SKM-1 treated with dmso at 0.1 percent for 144 hours (cell line): Measurements from ENCODE around the gene SNRK.
A peak's percentile ranks its signal among the peaks of the same experiment; 100 is the strongest.

Experiments
- DNase-seq: peaks from one replicate; lab custom pipeline; 2025; ENCODE audit not compliant: unreplicated experiment; lab: John Stamatoyannopoulos, UW

The SNRK gene

DNA sequence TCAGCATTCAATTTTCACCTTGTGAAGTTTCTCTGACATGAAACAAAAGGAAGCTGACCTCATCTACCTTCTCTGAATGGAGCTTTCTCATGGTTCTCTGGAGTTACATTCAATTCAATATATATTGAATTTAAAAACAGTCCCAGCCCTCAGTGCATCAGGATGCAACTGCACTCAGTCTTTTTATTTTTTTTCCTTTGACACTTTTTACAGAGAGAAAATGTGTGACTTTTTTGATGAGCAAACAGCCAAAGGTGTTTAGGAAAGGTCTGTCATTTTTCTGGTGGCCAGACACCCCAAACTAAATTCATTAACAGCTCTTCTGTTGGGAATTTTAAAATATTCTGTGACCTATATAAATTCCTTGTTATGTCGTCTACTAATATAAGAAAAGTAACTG, 19.3 kb upstream of the SNRK start:
- no peak for DNase-seq

DNA sequence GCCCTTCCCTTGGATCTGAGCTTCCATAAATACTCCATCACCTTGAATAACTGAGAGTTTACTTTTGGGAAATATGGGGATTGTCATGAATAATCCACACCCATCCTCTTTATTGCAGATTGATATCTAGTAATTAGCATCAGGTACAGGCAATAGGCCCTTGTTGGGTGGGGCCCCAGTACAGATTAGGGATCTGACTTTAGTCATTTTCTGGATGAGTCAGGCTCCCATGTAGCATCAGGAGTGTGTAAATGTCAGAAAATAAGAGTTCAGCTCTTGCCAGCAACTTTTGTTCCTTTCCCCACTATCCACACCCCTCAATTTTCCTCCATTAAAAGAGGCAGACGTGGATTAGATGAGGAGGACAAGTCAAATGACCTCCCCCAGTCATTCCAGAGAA, 17.7 kb upstream of the SNRK start:
- DNase-seq: no peak

DNA sequence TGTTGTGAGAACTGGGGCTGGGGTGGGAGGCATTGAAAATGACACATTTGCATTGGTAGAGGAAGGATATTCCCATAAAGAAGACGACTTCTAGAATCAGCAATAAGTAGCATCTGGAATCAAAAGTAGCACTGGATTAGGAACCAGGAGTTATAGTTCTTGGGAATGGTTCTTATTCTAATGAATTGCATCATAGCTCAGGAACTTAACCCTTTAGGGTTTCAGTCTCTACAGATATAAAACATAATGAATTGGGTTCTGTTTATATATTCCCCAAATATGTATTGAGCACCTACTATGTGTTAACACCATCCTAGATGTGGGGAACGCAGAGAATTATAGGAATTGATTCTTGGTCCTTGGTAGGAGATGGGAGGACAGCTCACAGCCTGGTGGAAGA, 16.3 kb upstream of the SNRK start:
- no peak for DNase-seq

DNA sequence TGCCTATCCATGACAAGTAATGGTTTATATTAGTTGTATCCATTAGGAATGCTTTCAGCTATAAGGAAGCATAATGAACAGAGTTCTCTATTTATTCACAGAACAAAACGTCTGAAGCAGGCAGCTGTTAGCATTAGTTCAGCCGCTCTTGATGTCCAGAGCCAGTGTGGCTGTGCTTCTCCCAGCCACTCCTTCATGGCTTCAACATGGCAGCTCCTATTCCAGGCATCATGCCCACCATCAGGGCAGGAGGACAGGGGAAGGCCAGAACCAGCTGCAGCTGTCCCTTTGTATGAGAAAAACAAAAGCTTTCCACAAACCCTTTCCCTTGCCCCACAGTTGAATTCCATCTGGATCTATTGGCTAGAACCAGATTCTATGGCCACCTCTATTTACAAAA, 12.9 kb upstream of the SNRK start:
- no peak for DNase-seq

DNA sequence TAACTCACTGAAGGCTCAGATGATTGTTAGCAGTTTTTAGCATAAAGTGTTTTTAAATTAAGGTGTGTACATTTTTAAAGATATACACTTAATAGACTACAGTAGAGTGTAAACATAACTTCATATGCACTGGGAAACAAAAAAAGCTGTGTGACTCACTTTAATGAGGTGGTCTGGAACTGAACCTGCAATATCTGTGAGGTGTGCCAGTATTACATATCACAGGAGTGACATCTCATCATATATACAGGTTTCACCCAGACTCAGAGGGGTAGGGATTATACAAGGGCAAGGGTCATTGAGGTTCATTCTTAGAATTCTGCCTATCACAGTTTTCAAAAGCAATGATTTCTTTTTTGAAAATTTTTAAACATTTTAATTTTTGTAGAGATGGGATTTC, 7.3 kb upstream of the SNRK start:
- DNase-seq: no peak

DNA sequence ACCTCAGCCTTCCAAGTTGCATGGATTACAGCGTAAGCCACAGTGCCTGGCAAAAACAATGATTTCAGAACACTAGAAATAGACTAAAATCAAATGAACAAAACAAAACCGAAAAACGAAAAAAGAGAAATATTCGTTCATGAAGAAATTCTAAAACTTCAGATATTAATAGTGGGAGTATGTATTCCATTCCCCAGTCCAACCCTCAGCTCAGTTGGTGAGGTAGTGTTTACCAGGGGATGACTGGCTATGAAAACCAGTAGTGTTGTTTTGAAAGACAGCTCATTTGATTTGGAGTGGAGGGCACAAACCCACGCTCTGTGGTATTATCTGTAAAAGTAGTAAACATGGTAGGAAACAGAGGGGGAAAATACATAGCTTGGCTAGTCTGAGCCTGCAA, 6.8 kb upstream of the SNRK start:
- no peak for DNase-seq

DNA sequence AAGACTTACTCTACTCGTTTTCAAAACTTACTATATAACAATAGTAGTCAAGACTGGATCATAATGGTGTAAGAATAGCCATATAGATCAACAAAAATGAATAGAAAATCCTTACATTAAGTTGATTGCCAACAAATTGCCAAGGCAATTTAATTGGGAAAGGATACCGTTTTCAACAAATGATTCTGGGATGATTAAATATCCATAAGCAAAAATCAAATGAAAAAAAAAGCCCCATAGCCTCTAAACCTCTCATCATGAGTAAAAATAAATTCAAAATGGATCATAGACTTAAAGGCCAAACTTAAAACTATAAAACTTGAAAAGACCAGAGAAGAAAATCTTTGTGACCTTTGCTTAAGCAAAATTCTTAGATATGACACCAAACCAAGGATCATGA, 5.3 kb upstream of the SNRK start:
- no peak for DNase-seq

DNA sequence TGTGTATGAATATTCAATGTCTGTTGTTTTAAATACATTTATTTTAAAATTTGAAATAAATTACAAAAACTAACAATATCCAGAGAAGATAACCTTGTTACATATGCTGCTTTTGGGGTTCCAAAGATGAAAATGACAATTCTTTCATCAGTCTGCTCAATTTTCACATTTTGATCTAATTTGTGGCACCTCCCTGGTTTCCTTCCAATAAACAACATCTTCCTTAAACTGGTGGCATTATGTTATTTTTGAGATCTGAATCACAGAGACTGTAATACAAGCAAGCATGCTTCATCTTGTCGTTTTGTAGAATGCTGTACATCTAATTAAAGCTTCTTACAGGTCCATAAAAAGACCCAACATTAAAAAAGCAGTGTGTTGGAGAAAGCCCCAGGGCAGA, 2.2 kb upstream of the SNRK start:
- DNase-seq: no peak

DNA sequence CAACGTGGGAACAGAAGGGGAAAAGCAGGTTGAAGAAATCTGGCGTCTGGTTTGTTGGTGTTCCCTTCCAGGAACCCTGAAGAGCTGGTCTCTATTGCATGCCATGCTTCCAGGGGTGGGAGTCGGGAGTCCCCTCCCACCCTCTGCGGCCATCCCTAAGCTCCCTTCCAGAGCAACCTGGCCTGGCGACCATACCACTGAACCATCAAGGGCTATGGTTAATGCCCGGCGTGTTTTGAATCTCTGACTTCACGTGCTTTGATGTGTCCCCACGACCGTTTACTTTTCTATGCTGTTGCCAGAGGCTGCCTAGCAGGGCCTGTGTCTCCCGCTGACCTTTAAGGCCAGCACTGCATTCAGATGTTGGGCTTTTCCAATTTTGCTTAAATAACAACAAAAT, 696 bp upstream of the SNRK start:
- no peak for DNase-seq

DNA sequence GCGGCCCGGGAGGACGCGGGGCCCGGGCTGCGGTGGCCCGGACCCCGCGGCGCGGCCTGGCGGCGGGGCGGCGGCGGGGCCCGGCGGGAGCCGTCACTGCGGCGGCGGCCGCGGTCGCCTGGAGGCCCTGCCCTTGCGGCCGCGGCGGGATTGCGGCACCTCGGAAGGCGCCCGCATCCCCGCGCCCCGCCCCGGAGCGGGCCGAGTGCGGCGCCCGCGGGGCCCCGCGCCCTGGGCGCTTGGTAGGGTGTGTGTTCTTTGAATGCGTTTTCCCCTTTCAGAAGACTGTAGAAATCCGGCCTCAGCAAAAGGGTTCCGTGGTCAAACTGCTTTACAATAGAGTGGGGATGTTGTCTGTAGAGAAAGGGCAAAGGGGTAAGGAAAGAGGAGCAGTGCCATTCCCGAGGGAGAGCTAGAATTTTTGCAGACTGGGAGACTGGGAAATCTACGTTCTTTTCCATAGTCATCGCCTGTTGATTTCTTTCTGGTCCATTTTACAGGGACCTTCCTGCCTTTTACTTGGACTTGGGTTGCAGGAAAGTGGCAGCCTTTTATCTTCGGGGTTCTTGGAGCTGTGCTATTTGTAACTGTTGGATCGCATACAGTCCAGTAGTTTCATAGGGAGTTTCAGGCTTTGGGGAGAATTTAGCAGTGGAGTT, 630 bp downstream of the SNRK start:
- DNase-seq: peak; percentile 15

DNA sequence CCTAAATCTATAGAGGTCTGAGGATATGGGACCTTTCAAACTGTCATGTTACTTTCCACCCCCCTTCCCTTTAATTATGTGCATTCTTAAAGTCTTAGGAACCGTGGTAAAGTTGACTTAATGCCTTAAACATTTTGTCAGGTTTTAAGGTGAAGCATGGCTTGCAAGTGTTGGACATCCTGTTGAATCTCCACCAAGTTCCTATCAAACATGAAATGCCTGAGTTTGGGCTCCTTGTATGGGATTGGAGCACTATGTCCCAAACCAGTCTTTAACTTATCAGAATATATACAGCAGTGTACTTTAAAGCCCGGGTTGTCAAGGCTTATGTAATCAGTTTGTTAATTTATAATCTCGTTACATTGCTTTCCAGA, 1.1 kb downstream of the SNRK start:
- DNase-seq: no peak

DNA sequence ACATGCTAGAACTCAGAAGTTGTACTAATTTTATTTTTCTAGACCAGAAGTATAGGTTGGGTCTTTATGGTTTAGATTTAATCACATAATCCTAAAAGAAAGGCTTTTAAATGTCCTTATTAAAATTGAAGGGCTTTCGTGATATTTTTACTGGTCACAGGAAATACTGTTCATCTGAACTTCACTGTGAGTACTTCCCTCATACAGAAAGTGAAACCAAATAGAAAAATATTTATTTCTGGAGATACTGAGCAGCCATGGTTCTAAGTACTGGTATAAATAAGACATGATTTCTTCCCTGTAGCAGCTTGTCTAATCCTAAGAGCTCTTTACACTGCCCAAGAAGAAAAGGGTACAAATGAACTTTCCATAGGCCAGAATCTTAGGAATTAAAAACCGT, 2.0 kb downstream of the SNRK start:
- DNase-seq: peak; percentile 12

DNA sequence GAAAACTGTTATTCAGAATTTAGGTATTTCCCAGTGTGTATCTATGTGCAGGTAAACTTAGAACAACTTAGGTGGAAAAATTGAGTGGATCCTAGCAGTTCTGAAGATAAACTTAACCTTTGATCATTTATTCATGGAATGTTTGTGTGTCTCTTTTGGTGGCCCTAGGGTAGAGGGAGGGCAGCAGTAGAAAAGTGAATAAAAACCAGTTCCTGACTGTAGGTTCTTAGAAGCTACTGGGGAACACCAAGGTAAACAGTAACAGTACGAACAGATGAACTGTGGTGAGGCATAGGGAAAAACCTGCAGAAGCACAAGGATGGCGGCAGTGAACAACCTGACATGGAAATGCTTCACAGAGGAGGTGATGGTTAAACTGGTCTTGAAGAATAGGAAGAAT, 2.5 kb downstream of the SNRK start:
- no peak for DNase-seq

DNA sequence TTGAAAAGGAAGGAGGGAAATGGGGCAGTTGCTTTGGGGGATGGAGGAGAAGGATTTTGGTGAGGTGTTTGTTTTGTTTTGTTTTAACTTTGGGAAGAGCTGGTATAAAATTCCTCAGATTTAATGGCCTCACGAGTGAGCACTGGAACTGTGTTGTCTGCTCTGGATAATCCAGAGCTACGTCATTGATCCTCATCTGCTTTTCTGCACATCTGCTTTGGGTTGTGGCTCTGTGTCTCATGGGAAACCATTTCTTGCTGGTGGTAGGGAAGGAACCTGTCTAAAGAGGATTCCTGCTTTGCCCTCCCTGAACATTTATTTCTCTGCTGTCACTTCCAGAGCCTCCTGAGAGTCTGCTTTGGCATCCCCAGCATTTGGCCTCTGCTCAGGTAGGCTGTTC, 3.1 kb downstream of the SNRK start:
- DNase-seq: no peak

DNA sequence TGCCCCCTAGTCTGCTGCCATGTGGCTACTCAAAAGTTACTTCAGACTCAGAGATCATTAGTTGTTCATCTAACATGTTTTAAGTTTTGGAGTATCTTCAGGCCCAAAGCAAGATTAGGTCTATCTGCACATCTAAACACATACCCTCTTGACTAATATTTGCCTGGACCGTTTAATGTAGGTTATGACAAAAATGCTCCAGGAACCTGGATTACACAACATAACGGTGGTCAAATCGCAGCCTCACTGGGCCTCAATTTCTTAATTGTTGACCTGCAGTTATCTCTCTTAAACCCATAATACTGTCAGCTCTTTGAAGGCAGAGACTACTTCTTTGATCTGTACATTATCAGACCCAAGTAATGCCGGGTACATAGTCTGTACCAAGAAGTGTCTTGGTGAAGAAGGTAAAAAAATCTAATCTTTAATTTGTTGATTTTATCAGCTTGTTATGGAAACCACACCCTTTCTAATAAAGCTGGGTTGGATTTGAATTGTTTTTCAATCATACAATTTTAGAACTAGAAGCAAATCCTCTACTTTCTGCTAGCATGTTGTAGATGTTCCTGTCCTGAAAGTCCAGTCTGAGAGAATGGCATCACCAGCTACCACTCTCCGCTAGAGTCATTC, 3.6 kb downstream of the SNRK start:
- DNase-seq: no peak

DNA sequence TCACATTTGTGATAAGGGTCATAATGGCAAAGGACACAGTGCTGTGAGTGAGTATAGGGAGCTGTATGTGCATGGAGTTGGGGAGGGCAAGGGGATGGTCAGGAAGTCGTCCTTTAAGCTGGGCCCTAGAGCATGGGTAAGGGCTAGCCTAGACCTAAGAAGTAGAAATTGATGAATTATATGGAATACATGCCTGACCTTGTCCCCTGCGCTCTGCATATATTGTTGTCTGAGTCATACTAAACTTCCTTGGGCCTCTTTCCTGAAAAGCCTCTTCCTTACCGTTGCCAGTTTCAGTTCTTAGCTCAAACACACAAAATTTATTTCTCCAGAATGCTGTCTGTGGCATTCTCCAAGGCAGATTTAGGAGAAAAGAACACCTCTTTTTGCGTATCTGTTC, 4.6 kb downstream of the SNRK start:
- DNase-seq: peak; percentile 5

DNA sequence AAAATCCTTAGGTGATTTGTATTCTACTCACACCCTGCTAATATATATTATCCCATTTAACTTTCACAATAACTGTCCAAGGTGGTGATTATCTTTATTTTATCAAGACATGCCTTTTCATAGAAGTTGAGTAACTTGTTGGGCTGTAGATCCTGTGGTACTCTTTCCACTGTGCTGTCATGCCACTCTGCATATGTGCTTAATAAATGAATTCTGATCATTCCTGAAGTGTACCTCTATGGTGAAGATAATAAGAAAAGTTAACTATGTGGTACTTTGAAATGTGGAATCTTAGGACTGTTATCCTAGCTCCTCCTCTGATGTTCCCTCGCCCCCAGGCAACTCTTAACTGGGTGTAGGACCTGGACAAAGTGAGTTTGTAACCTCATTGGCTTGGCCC, 5.2 kb downstream of the SNRK start:
- no peak for DNase-seq

DNA sequence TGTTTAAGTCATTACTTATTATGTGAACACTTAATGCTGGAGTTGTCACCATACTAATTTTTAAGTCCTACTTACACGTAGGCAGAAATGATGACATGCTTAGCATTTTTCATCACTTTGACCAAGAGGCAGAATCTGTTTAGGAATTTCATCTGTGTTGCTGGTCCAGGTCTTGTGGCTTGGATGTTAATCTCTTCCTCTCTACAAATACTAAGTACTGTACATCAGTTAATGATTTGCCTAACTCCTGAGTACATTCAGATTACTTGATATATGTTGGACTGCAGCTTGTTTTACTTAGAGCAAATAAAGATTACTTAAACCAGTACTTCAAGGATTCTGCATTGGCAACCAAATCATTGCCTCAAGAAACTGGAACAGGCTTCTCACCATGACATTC, 8.6 kb downstream of the SNRK start:
- DNase-seq: no peak

DNA sequence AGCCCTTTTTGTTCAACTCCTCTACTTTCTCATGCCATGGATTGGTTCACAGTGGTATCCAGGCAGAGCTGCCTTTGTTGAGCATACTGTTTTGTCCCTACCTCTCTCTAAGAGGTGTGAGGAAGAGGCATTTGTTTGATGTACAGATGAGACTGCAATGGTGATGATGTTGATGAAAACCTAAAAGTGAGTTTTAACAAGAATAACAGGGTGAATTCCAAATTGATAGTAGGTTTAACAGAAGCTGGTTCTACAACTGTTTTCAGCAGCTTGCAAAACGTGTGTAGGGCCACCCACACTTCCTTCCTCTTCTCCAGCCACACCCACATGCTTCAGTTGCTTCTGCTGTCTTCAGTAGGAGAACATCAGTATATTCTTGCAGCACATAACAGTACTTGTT, 10.2 kb downstream of the SNRK start:
- DNase-seq: peak; percentile 80

DNA sequence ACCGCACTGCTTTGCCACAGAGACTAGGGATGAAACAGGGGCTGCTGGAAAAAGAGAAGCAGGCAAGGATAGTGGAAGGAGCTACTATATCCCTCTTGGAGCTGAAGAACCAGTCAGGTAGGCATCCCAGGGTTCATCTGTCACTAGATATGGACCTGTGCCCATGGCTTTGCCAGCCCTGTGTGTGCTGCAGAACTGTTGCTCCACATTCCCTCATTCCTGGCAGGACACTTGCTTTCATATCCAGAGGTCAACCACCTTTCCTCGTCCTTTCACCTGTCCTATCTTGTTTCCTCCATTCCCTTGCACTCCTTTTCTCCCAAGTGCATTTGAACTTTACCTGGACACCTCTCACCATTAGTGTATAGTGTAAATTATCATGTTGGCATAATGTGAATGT, 12.0 kb downstream of the SNRK start:
- DNase-seq: no peak

DNA sequence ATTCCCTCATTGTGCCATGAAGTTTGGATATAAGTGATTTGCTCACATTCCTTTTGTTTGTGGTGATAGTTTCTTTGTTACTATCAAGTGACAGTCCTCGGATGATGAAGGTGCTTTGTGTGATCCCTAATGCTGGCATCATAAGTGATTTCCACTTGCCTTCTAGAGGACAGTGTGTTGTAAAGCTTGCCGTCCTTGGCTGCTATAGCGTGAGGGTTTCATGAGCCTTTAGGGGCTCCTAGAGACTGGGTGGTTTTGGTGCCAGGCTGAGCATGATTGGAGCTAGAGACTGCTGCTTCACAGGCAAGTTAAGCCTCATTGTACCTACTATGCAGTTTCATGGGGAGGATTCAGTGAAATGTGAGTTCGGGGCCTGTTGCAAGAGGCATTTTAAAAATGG, 12.4 kb downstream of the SNRK start:
- no peak for DNase-seq

DNA sequence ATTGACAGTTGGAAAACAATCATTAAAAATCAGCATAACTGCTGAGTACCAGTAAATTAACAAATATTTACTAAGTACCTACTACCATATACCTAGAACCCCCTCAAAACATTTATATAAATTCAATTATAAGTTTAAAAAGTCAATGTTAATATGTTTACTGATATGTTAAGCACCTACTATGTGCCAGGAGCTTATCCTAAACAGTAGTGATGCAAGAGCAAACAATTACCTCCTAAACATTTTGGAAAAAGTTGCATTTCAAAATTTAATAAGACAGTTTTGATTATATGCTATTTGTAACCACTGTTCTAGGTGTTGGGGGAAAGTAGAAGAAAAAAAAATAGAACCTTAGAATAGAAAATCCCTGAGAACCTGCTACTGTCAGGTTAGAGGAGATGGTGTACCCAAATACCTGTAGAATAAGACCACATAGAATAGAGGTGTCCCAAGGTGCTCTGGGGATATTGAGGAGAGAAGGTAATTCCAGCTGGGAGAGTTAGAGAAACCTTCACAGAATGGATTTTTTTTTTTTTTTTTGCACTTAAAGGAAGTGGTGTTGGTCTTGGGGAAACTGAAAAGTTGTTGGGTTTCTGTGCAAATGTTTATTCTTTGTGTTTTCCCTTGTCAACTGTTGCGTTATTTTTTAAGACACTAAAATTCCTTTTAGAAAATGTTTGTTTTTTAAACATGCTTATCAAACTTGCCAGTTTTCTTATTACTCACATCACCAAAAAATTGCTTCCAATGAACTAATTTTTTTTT, 16.0 kb downstream of the SNRK start:
- DNase-seq: no peak

DNA sequence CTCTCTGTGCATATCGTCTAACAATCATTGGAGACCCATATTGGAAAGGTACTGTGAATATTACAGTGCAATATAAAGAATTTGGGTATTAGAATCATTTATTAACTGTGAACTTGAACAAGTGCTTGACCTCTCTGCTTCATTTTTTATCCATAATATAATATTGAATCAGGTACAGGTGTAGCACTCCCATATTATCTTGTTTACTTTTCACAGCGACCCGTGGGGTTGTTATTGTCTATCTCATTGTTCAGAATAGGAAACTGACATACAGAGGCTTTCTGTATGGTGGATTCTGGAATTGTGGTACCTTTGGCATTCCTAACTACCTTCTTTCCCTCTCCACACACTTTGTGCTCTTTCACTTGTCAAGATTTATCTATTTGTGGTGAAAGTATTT, 17.8 kb downstream of the SNRK start:
- DNase-seq: no peak
